OCI-M1 (cell line): ENCODE measurements around the gene S1PR5.
"Not testable (repeated sequence)": the region's sequence is repeated elsewhere in the genome, so short reads cannot be mapped to it uniquely, and the experiment has no call there.

Experiments
- DNase-seq: peaks from one replicate; lab custom pipeline; 2025; lab: John Stamatoyannopoulos, UW

S1PR5 gene, protein sequence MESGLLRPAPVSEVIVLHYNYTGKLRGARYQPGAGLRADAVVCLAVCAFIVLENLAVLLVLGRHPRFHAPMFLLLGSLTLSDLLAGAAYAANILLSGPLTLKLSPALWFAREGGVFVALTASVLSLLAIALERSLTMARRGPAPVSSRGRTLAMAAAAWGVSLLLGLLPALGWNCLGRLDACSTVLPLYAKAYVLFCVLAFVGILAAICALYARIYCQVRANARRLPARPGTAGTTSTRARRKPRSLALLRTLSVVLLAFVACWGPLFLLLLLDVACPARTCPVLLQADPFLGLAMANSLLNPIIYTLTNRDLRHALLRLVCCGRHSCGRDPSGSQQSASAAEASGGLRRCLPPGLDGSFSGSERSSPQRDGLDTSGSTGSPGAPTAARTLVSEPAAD

DNA sequence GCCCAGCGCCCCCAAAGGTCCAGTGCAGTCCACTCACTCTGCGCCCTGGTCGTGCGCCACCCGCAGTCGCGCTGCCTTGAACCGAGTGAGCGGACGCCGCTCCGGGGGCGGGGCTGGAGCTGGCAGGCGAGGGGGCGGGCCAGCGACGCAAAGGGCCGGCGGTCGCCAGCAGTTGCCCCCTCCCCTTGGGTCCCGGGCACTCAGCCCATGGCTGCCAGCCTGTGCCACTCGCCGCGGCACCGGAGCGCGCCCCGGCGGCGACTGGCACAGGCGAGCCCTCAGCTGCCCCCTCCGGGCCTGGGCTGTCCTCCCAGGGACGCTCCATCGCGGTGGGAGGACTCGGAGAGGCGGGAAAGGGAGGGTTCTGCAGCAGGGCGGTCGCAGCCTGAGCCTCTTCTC, at the start of gene S1PR5:
Gene S1PR5 (minus strand): TSS at position 87 of the 399 bp plus-strand sequence. CDS start 2,436 bp downstream, outside the sequence.
- DNase-seq = no peak

DNA sequence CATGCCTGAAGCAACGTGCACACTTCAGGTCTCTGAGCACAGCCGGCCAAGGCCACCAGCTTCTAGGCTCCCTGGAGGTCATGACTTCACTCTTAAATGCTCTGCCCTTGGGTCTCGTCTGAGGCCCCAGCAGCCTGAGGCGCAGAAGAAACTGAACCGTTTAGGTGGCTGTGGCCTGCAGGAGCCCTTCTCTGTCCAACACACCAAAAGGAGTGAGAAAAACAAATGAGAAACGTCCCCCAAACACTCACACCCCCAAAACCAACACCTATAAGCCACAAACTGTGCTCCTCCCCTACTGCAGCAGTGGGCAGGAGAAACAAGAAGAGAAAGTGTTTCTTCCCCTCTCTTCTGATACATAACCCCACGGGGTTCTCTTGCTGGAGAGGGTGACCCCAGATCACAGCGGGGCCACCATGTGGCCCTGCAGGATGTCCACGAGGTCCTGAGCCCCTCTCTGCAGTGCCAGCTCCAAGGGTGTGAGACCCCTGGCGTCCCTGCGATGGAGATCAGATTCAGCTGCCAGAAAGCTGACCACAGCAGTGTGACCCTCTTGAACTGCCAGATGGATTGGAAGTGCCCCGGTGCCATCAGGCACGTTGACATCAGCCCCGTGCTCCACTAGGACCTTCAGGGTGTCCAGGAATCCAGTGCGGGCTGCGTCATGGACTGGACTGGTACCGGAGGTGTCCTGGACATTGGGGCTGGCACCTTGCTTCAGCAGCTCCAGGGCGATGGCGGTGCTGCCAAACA, 49.6 kb upstream of the S1PR5 start:
- peak; percentile 86 for DNase-seq

DNA sequence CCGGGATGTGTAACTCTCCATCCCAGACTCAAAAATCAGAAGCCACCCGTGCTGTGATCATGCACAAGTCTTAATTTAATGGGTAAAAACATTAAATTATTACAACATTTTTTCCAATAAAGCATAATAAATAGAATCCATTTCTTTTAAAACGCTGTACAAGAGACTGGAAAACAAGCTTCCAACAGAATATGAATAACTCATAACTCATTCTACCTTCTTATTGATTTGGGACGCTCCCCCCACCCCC, 49.1 kb upstream of the S1PR5 start:
- no peak for DNase-seq

DNA sequence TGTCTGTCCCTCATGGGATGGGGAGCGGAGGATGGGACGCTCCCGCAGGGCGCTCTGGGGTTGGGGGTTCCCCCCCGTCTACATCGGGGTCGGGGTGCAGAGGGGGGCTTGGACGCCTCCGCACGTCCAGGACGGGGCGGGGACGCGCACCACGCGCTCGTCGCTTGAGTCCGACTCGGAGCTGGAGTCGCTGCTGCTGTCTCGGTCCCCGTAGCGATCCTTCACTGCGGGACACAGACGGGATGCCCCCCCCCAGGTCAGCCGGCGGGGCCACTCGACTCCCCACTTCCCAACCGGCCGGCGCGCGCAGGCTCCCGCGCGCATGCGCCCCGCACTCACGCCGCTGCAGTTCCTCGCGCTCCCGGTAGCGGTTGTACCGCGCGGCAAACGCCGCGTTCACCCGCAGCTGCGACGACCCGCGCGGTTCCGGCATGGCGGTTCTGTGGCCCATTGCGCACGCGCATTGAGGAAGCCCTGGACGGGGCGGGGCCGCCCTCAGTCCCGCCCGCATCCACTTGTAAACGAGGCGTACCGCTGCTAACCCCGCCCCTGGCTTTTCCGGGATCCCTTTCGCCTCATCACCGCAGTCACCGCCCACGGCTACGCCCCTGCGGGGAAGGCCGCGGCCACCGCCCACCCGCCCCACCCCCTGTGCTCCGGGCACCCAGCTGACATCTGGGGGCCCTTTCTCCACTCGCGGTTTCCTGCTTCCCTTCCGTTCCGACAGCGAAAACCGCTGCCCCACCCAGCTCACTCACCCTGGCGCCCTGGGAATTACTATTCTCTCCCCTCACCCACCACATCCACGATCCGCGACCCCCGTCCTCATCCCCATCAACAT, 48.5 kb upstream of the S1PR5 start, which contains the start of gene KRI1:
Gene KRI1 (minus strand): TSS at position 444 of the 841 bp plus-strand sequence. CDS start 11 bp downstream, at position 433.
- DNase-seq = peak; percentile 100

DNA sequence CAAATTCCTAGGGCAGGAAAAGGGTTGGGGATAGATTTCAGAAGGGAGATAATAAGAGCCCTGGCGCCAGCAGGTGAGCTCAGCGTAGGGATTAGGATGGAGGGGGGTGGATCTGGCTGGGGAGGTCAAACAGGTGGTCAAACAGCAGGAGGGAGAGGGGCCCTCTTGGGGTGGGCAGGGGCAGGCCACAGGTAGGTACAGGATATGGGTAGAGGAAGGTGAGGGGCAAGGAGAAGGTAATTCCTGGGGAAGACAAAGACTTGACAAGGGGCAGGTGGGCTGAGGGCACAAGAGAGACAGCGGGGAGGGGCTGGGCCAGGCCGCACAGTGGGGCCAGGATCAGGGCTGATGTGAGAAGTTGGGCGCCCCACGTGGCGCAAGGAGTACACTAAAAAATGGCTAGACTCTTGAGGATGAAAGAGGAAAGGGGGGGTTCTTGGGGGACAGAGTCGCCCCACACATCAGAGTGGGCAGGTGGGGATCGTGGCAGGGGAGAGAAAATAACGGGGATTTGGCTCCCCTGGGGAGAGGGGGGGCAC, 47.9 kb upstream of the S1PR5 start:
- DNase-seq = peak; percentile 90

DNA sequence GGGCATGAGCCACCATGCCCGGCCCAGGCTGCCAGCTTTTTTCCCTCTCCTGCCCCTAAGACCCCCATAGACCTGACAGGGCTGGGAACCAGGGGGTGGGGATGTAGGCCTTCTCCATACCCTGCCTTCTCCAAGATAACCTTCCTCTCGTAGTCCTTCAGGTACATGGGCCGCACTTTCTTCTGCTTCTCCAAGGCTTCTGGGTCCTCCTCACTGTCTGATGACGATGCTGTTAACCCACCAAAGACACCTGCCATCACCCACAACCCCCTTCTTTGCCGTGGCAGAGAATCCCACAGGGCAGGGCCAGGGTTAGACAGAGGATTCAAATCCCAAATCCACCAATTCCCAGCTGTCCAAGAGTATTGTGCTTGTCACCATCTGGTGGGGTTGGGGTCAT, 45.4 kb upstream of the S1PR5 start:
- DNase-seq = no peak

DNA sequence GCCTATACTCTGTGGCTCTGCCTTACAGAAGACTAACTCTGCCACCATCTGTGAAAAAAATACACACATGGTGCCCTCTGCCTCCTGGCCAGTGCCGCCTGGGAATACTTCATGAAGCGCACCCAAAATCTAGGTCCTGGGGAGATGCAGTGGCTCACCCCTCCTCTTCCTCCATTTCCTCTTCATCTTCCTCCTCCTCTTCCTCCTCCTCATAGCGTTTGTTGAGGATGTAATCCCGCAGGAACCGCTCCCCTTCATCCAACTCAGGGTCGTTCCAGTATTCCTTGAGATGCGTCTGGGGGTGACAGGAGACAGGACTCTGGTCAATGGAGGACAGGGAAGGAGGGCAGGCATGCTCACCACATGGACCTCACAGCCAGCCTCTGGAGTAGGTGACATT, 42.9 kb upstream of the S1PR5 start:
- DNase-seq = no peak

DNA sequence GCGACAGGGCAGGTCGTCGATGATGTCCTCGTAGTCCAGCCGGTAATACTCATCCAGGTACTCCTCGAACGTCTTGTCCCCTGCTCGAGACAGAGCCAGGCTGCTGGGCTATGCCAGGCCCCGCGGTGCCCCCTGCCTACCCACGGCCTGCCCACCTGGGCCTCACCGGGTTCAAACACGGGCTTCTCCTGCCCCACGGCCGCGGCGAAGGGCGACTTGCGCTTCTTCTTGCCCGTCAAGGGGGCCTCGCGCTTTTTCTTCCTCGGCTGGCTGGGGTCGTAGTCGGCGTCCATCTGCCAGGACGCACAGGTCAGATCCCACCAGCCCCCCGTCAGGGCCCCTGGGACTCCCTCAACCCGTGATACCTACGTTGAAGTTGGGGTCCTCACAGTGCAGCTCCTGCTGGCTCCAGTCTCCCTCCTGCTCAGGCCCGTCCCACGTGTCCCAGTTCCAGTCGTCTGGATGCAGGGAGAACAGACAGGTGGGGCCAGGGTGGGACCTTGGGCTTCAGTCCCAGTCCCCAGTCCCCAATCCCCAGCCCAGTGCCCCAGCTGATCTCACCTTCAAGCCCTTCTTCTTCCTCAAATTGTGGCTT, 40.5 kb upstream of the S1PR5 start:
- DNase-seq = no peak

DNA sequence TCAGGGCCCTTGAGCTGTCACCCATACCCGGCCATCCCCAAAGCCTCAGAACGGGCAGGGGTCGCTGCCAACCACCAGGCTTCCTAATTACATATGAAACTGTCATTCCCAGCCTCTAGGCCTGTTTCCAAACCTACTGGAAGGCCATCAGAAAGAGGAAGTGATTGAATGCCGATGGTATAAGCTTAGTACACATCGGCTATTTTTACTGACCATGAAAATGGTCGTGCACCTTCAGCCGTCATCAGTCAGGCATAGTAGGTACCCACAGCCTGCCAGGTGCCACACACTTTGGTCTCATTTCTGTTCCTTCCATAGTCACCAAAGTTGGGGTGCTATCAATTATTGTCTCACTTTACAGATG, 38.3 kb upstream of the S1PR5 start:
- no peak for DNase-seq

DNA sequence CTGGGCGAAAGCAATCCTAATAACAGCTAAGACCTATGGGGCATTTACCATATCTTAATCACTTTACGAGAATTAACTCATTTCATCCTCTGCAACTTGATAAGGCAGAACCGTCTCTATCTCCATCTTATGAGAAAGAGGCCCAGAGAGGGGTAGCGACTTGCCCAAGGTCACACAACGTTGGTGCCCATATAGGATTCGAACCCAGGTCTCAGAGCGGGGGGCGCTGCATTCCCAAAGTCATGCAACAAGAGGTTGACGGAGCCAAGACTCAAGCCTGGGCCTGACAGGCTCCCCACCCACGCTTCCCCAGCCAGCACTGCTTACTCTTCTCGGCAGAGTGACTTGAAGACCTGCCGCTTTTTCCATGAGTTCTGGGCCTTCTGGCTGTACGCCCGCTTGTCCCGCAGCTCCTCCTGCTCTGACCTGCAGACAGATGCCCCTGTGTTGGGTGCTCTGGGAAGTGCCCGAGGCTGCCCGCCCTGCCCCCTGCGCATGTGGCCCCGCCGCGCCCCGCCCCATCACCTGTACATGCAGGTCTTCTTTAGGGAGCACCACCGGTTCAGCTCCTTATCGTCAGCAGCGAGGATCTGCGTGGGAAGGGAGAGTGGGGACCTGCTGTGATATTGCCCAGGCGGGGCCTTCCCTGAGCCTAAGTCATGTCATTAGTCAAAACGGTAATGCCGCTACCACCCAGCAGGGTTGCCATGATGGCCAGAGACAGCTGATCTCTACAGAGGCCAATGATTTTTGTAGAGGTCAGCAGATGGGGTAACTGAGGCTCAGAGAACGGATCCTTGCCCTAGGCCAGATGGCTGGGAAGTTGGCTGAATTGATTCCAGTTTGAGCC, 37.7 kb upstream of the S1PR5 start:
- no peak for DNase-seq

DNA sequence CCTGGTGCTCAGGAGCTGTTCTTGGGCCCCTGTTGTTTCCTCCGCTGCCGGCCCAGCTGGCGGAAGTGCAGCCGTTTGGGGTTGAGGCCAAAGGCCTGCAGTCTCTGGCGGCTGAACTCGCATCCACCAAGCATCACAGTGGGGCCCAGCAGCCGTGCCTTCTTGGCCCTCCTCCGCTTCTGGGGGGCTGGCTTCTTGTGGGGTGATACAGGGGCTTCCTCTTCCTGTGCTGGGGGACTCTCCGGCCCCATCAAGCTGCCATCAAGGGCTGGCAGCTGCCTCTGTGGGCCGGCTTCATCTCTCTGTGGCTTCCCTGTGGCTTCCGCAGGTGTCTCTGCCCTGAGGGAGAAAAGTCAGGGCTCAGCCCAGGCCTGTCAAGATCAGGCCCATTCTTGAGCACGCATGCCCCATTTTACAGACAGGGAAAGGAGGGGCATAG, 36.7 kb upstream of the S1PR5 start:
- DNase-seq = no peak

DNA sequence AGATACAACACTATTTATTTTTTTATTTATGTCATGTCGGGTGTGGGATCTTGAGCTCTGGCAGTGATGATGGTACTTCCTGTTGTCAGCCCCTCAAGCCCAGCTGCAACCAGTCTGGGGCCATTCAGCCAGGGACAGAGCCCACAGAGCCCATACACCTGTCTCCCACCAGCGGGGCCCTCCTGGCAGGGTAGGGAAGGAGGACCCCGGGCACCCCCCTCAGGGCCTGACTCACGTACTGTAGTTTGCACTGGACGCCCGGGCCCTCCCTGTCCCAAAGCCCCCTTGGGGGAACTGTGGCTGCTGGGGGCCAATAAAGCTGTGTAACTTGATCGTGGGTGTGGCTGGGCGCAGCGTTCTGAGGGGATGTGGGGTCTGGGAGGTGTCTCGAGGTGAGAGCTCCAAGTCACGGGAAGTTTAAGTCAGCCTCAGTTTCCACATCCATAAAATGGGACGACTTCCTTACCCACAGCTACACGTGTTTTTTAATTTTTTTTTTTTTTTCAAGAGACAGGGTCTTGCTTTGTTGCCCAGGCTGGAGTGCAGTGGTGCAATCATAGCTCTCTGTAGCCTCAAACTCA, 35.9 kb upstream of the S1PR5 start:
- no peak for DNase-seq

DNA sequence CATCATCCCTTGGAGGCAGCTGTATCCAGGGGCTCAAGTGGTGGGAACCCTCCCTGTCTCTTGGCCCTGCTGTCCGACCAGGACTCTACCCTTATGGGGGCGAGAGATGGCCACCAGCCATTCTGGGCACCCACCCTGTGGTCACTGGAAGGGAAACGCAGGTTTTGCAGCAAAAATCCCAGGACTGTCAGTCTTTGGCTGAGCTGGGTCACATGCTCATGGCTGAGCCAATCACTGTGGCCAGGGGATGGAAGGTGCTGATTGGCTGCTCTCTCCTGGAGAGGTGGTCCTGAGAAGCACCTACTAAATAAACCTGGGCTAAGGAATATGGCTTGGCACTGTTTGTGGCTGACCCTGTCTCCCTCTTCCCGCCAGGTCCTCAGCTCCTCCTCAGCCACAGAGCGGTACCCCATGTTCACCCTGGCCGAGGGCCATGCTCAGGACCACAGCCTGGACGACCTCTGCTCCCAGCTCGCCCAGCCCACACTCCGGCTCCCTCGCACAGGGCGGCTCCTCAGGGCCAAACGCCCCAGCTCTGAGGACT, 35.3 kb upstream of the S1PR5 start:
- peak; percentile 77 for DNase-seq

DNA sequence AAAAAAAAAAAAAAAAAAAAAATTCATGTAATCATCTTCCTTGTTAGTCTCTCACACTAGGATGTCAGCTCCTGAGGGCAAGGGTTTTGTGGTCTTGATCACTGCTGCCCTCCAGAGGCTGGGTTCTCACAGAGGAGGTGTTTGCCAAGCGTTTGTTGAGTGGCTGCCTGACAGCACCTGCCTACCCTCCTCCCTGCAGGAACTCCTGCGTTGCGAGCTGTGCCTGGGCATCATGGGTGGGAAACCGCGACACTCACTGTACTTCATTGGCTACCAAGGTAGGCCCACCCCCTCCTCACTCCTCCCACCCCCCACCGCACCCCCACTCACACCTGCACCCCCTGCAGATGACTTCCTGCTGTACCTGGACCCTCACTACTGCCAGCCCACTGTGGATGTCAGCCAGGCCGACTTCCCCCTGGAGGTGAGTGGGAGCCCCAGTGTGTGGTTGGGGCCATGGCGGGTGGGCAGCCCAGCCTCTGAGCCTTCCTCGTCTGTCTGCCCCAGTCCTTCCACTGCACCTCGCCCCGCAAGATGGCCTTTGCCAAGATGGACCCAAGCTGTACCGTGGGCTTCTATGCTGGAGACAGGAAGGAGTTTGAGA, 34.6 kb upstream of the S1PR5 start:
- peak; percentile 94 for DNase-seq

DNA sequence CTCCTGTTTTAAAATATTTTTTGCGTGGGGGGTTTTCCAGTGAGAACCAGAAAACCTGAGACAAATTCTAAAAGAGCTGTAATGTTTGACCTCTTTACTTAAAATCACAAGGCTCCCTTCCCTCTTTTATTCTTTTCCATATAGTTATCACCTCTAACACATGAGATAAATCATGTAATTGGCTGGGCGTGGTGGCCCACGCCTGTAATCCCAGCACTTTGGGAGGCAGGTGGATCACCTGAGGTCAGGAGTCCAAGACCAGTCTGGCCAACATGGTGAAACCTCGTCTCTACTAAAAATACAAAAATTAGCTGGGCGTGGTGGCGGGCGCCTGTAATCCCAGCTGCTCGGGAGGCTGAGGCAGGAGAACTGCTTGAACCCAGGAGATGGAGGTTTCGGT, 33.8 kb upstream of the S1PR5 start:
- not testable (repeated sequence) for DNase-seq

DNA sequence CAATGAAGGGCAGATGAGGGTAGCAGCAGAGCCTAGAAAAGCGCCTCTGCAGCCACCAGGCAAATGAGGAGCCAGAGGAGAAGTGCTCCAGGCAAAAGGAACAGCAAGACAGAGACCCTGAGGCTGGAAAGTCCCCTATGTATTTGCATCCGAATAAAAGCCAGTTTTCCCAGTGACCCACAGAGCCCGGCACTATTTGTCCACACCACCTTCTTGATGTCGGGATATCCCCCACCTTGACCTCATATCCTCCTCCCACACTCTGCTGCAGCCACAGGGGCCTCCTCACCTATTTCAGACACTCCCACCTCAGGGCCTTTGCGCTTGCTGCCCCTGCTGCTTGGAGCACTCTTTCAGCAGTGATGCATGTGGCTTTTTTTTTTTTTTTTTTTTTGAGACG, 33.1 kb upstream of the S1PR5 start:
- no peak for DNase-seq

DNA sequence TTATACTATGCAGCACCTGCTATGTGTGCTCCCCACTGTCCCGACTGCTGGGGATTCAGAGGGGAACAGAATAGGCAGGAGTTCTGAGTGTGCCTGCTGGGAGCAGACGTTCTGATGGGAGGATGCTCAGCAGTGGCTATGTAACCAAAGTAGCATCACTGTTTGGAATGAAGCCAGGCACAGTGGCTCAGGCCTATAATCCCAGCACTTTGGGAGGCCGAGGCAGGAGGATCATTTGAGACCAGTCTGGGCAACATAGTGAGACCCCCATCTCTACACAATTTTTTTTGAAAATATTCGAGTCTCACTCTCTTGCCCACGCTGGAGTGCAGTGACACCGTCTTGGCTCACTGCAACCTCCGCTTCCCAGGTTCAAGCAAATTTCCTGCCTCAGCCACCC, 32.5 kb upstream of the S1PR5 start:
- DNase-seq = no peak

DNA sequence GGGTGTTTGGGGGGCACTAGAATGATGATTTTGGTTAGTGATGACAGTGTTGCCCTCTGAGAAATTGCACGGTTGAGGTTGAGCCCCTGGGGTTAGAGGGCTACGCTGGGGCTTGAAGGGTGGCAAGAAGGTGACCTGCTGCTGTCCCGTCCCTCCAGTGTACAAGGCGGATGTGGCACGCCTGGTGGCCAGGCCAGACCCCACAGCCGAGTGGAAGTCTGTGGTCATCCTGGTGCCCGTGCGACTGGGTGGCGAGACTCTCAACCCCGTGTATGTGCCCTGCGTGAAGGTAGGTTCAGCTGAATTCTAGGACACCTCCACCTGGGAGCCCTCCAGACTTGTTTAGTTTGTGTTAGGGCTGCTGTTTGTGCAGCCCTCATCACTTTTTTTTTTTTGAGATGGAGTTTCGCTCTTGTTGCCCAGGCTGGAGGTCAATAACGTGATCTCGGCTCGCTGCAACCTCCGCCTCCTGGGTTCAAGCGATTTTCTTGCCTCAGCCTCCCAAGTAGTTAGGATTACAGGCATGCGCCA, 31.6 kb upstream of the S1PR5 start:
- DNase-seq = no peak

DNA sequence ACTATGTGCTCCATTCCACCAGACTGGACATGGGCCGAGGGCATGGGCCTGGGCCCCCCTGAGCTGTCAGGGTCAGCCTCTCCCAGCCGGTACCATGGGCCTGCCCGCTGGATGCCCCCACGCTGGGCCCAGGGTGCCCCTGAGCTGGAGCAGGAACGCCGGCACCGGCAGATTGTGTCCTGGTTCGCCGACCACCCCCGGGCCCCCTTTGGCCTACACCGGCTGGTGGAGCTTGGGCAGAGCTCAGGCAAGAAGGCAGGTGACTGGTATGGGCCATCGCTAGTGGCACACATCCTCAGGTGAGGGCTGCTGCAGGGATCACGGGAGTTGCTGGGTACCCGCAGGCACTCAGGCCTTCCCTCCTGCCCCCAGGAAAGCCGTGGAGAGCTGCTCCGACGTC, 29.6 kb upstream of the S1PR5 start:
- no peak for DNase-seq
